Measurements from ENCODE around the gene MCC.

DNA sequence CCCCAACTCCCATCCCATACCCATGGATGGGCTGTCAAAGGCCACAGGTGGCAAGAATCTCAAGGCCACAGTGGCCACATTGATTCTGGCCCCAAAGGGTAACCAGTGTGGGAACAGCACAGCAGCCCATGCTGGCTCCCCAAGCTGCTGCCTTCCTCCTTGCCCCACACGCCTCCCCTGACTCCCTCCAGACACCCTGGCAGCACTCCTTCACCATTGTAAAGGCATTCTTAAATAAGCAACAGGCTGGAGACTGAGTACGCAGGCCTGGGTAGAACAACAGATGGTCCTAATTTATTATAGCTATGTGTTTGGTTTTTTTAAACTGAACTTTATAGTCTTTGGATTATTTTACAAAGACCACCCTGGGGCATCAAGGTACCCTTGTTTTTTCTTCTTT lies 212.3 kb downstream of the MCC start:
- TF ChIP-seq, protein P1, sequence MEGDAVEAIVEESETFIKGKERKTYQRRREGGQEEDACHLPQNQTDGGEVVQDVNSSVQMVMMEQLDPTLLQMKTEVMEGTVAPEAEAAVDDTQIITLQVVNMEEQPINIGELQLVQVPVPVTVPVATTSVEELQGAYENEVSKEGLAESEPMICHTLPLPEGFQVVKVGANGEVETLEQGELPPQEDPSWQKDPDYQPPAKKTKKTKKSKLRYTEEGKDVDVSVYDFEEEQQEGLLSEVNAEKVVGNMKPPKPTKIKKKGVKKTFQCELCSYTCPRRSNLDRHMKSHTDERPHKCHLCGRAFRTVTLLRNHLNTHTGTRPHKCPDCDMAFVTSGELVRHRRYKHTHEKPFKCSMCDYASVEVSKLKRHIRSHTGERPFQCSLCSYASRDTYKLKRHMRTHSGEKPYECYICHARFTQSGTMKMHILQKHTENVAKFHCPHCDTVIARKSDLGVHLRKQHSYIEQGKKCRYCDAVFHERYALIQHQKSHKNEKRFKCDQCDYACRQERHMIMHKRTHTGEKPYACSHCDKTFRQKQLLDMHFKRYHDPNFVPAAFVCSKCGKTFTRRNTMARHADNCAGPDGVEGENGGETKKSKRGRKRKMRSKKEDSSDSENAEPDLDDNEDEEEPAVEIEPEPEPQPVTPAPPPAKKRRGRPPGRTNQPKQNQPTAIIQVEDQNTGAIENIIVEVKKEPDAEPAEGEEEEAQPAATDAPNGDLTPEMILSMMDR (IDR thresholded peaks at IDR 0.05), result no peak
- TF ChIP-seq, protein P2, sequence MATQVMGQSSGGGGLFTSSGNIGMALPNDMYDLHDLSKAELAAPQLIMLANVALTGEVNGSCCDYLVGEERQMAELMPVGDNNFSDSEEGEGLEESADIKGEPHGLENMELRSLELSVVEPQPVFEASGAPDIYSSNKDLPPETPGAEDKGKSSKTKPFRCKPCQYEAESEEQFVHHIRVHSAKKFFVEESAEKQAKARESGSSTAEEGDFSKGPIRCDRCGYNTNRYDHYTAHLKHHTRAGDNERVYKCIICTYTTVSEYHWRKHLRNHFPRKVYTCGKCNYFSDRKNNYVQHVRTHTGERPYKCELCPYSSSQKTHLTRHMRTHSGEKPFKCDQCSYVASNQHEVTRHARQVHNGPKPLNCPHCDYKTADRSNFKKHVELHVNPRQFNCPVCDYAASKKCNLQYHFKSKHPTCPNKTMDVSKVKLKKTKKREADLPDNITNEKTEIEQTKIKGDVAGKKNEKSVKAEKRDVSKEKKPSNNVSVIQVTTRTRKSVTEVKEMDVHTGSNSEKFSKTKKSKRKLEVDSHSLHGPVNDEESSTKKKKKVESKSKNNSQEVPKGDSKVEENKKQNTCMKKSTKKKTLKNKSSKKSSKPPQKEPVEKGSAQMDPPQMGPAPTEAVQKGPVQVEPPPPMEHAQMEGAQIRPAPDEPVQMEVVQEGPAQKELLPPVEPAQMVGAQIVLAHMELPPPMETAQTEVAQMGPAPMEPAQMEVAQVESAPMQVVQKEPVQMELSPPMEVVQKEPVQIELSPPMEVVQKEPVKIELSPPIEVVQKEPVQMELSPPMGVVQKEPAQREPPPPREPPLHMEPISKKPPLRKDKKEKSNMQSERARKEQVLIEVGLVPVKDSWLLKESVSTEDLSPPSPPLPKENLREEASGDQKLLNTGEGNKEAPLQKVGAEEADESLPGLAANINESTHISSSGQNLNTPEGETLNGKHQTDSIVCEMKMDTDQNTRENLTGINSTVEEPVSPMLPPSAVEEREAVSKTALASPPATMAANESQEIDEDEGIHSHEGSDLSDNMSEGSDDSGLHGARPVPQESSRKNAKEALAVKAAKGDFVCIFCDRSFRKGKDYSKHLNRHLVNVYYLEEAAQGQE (IDR thresholded peaks at IDR 0.05; ENCODE audit: insufficient read depth in 1 of 2, low read depth in 2 of 2, low read length in 1 of 2), result no peak
- TF ChIP-seq POLR2AphosphoS5 (IDR thresholded peaks at IDR 0.05; ENCODE audit: low read depth, low read length), result no peak
- TF ChIP-seq SIN3A (IDR thresholded peaks at IDR 0.05; ENCODE audit: borderline replicate concordance, insufficient read depth, low read depth, low read length), result no peak
- TF ChIP-seq TCF7L2 (IDR thresholded peaks at IDR 0.05; ENCODE audit: low read depth, low read length), result no peak

All from Panc1 (cell line).